Panc1 (cell line): ENCODE measurements around the gene KIAA1671.

ENCODE experiments used
- POLR2AphosphoS5 ChIP-seq: IDR thresholded peaks from 2 replicates; pipeline ENCODE4 v1.6.1; 2012; ENCODE audit warnings: mild to moderate bottlenecking, low read depth, low read length, moderate library complexity
- SIN3A ChIP-seq: IDR thresholded peaks from 2 replicates; pipeline ENCODE4 v1.6.1; 2012; ENCODE audit warnings: low read depth, mild to moderate bottlenecking, low read length, moderate library complexity, borderline replicate concordance; ENCODE audit not compliant: insufficient read depth
- TF ChIP-seq, protein P1 (sequence below): fragments of 450-650 bp; IDR thresholded peaks from 2 replicates; pipeline ENCODE4 v1.5.1; 2017; ENCODE audit warnings: mild to moderate bottlenecking
- TF ChIP-seq, protein P2 (sequence below), 2 experiments: IDR thresholded peaks; 2 replicates each; pipeline ENCODE4 v1.6.1; 2011 to 2012; ENCODE audit warnings: low read depth in 2 of 2, control low read depth in 1 of 2, low read length in 1 of 2, mild to moderate bottlenecking in 1 of 2, moderate library complexity in 1 of 2; ENCODE audit not compliant: insufficient read depth in 1 of 2

DNA sequence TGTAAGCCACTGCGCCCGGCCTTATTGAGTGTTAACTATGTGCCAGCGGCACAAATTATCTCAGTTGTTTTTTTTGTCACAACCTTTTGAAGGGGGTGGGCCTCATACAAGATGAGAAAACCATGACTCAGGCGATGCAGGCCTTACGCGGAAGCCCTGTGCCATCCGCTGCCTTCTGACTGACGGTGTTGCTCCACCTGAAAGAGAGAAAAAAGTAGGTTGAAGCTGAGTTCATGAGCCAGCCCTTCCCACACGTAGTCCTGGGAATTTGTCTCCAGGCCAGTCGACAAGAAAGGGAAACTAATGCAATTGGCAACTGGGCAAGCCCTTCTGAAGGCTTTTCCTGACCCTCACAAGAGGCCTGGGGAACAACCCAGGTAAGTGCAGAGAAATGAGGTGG is 150.2 kb downstream of the KIAA1671 start:
- TF ChIP-seq, protein P1, sequence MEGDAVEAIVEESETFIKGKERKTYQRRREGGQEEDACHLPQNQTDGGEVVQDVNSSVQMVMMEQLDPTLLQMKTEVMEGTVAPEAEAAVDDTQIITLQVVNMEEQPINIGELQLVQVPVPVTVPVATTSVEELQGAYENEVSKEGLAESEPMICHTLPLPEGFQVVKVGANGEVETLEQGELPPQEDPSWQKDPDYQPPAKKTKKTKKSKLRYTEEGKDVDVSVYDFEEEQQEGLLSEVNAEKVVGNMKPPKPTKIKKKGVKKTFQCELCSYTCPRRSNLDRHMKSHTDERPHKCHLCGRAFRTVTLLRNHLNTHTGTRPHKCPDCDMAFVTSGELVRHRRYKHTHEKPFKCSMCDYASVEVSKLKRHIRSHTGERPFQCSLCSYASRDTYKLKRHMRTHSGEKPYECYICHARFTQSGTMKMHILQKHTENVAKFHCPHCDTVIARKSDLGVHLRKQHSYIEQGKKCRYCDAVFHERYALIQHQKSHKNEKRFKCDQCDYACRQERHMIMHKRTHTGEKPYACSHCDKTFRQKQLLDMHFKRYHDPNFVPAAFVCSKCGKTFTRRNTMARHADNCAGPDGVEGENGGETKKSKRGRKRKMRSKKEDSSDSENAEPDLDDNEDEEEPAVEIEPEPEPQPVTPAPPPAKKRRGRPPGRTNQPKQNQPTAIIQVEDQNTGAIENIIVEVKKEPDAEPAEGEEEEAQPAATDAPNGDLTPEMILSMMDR, result no peak
- TF ChIP-seq POLR2AphosphoS5 (no peak), SIN3A (no peak)
- TF ChIP-seq, protein P2, sequence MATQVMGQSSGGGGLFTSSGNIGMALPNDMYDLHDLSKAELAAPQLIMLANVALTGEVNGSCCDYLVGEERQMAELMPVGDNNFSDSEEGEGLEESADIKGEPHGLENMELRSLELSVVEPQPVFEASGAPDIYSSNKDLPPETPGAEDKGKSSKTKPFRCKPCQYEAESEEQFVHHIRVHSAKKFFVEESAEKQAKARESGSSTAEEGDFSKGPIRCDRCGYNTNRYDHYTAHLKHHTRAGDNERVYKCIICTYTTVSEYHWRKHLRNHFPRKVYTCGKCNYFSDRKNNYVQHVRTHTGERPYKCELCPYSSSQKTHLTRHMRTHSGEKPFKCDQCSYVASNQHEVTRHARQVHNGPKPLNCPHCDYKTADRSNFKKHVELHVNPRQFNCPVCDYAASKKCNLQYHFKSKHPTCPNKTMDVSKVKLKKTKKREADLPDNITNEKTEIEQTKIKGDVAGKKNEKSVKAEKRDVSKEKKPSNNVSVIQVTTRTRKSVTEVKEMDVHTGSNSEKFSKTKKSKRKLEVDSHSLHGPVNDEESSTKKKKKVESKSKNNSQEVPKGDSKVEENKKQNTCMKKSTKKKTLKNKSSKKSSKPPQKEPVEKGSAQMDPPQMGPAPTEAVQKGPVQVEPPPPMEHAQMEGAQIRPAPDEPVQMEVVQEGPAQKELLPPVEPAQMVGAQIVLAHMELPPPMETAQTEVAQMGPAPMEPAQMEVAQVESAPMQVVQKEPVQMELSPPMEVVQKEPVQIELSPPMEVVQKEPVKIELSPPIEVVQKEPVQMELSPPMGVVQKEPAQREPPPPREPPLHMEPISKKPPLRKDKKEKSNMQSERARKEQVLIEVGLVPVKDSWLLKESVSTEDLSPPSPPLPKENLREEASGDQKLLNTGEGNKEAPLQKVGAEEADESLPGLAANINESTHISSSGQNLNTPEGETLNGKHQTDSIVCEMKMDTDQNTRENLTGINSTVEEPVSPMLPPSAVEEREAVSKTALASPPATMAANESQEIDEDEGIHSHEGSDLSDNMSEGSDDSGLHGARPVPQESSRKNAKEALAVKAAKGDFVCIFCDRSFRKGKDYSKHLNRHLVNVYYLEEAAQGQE (IDR thresholded peaks at IDR 0.05; ENCODE audit: insufficient read depth in 1 of 2, low read depth in 2 of 2, low read length in 1 of 2), result no peak
